ENCODE measurements around the gene DAZAP1.

DNA sequence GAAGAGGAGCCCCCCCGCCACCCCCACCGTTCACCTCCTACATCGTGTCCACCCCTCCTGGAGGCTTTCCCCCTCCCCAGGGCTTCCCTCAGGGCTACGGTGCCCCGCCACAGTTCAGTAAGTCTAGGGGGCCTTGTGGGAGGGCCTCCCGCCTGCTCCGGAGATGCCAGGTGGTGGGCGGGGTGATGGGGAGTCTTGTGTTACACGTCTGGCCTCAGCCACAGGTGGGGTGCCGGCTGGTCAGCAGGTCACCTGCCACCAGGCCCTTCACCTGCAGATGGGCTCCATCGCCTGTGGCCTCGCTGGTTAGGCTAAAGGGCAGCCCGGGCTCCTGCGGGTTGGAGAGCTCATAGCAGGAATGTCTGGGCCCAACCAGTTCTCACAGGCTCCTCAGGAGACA is 22.9 kb downstream of the DAZAP1 start:
- TF ChIP-seq, protein P1, sequence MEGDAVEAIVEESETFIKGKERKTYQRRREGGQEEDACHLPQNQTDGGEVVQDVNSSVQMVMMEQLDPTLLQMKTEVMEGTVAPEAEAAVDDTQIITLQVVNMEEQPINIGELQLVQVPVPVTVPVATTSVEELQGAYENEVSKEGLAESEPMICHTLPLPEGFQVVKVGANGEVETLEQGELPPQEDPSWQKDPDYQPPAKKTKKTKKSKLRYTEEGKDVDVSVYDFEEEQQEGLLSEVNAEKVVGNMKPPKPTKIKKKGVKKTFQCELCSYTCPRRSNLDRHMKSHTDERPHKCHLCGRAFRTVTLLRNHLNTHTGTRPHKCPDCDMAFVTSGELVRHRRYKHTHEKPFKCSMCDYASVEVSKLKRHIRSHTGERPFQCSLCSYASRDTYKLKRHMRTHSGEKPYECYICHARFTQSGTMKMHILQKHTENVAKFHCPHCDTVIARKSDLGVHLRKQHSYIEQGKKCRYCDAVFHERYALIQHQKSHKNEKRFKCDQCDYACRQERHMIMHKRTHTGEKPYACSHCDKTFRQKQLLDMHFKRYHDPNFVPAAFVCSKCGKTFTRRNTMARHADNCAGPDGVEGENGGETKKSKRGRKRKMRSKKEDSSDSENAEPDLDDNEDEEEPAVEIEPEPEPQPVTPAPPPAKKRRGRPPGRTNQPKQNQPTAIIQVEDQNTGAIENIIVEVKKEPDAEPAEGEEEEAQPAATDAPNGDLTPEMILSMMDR (optimal IDR thresholded peaks at IDR 0.05 in 1 of 3, IDR thresholded peaks at IDR 0.05 in 1 of 3, conservative IDR thresholded peaks at IDR 0.05 in 1 of 3; ENCODE audit: extremely low read depth in 1 of 3, insufficient read depth in 2 of 3, low read length in 3 of 3) = no peak
- TF ChIP-seq EZH2 (IDR thresholded peaks at IDR 0.05; ENCODE audit: low read length) = no peak

All from keratinocyte (primary cell).